ENCODE results near the gene GAMT. TPM values are rescaled to one million over a fixed set of nuclear protein-coding genes. Genes with fewer than 3 reads are reported as not detected.
A peak's percentile ranks its signal among the peaks of the same experiment; 100 is the strongest.

Gene GAMT
- total RNA-seq, 1 donor from 2014 or later, result 214 TPM

DNA sequence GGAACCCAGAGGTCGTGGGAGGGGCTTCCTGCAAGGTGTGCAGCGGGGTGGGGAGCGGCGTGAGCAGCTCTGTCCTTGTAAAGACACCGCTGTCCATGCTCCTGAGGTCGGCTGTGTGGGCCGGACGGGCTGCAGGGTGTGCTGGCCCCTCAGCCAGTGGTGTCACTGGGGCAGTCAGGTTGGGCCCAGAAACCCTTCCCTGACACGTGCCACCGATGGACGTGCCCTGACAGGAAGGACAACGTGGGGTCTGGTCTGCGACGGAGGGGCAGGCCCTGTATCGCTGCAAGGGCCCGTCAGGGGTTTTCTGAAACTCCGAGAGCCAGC is 32.7 kb upstream of the GAMT start:
- no peak for DNase-seq (ENCODE audit: low spot score)
- ATAC-seq, result no peak

GRCh38 chr19:1433119-1434039 is 32.0 kb upstream of the GAMT start:
- no peak for ATAC-seq
- no peak for DNase-seq (ENCODE audit: low spot score)

DNA sequence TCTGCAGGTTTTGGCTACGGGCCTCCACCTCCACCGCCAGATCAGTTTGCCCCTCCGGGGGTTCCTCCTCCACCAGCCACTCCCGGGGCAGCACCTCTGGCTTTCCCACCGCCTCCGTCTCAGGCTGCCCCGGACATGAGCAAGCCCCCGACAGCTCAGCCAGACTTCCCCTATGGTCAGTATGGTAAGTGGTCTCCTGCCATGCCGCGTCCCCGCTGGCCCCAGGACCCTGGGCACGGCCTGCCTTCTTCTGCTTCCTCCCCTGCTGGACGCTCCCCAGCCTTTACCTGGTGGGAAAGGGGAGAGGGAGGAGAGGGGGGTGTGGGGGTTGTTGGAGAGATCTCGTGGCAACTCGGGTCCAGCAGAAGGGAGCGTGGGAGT is 31.2 kb upstream of the GAMT start:
- ATAC-seq (no peak), DNase-seq (ENCODE audit: low spot score) (no peak)

DNA sequence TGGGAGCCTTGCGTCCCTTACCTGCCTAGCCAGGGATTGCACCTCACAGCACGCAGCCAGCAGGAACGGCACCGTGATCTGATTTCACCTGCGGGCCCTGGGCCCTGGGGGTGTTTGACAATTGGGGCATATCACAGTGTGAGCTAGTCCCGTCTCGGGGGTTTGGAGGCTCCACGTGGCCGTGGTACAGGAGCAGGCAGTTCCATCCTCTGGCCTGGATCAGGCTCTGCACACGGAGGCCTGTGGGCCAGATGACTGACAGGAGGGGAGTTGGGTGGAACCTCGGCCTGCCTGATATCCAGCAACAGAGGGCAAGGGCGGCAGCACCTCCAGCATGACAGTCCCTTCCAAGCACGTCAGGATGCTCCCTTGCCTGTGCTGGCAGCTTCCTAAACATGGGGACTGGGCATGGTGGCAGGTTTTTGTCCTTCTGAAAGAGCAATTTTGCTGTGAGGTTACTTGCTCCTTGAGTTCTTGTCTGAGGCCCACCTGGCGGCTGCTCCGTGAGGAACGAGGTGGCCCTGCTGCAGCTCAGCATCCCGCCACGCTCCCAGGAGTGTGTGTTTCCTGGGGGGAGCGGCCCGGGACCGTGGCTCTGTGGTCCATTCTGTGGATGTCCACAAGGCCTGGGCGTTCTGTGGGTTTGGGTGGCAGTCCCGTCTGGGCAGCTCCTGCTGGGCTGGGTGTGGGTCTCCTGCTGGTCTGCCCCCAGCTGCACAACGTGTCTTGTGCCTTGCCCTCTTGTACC is 30.6 kb upstream of the GAMT start:
- ATAC-seq (no peak), DNase-seq (ENCODE audit: low spot score) (no peak)

- no peak for ATAC-seq
- no peak for DNase-seq (ENCODE audit: low spot score)
Measured at GRCh38 chr19:1430246-1430645, 28.9 kb upstream of the GAMT start.

- no peak for DNase-seq (ENCODE audit: low spot score)
- peak; percentile 58 for ATAC-seq
Measured at GRCh38 chr19:1429750-1430149, 28.4 kb upstream of the GAMT start.

DNA sequence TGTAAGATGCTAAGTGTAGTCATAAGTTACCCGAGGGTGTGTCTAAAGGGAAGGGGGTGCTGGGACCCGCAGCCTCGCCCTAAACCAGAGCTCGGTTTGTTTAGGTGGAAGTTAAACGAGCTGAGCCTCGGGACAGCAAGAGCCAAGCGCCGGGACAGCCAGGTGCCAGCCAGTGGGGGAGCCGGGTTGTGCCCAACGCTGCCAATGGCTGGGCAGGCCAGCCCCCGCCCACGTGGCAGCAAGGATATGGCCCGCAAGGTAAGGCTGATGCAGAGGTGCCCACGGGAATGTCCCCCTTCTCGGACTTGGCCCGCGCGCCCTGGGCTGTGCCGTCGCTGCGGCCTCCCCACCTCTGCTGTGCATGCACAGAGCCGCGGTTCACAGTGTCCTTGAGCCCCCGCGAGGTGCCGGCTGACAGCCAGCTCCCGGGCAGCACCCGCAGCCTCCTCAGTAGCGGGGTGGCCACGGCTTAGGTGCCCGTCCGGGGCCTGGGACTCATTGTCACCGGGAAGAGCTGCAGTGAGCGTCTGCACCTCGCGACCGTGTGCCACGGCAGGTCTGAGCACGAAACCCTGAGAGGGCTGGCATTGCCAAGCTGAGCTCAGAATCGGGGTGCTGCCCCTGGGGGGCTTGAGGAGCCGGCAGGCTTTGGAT is 27.5 kb upstream of the GAMT start:
- ATAC-seq, result peak; percentile 4
- DNase-seq (ENCODE audit: low spot score), result no peak

DNA sequence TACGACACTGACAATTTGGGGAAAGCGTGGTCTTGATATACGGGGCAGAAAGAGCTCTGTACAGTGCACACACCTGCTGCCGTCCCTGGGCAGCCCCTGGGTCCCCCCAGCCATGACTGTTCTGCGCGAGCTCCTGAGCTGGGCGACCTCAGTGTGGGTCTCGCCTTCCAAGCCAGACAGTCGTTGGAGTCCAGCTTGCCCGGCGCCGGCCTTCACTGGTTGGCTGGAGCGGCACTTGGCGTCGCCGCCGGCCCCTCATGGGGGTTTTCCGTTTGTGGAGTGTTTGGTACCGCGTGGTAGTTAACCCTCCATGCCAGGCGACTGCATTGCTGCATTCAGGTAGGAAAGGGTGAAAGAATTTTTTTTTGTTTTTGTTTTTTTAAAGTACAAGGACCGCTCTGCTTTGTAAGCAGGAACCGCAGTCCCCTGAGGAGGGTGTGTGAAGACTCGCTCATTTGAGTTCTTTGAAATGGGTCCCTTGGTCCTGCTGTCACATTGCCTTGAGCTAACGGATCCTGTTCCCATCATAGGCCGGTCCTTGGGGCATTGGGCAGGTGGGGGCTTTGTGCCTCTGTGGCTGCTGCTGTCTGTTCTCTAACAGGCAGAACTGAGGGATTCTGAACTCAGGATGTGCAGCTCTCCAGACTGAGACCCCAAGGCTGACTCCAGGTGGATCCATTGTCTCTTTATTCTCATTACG is 26.0 kb upstream of the GAMT start:
- no peak for DNase-seq (ENCODE audit: low spot score)
- ATAC-seq, result no peak

GRCh38 chr19:1426736-1427135 is 25.4 kb upstream of the GAMT start:
- DNase-seq (ENCODE audit: low spot score) (no peak), ATAC-seq (no peak)

GRCh38 chr19:1425902-1426301 is 24.6 kb upstream of the GAMT start:
- DNase-seq (ENCODE audit: low spot score) (no peak), ATAC-seq (no peak)

GRCh38 chr19:1425102-1425837 is 23.9 kb upstream of the GAMT start:
- DNase-seq (ENCODE audit: low spot score) (no peak), ATAC-seq (no peak)

GRCh38 chr19:1424192-1424955 is 23.0 kb upstream of the GAMT start:
- ATAC-seq (peak; percentile 77), DNase-seq (ENCODE audit: low spot score) (peak; percentile 80)

DNA sequence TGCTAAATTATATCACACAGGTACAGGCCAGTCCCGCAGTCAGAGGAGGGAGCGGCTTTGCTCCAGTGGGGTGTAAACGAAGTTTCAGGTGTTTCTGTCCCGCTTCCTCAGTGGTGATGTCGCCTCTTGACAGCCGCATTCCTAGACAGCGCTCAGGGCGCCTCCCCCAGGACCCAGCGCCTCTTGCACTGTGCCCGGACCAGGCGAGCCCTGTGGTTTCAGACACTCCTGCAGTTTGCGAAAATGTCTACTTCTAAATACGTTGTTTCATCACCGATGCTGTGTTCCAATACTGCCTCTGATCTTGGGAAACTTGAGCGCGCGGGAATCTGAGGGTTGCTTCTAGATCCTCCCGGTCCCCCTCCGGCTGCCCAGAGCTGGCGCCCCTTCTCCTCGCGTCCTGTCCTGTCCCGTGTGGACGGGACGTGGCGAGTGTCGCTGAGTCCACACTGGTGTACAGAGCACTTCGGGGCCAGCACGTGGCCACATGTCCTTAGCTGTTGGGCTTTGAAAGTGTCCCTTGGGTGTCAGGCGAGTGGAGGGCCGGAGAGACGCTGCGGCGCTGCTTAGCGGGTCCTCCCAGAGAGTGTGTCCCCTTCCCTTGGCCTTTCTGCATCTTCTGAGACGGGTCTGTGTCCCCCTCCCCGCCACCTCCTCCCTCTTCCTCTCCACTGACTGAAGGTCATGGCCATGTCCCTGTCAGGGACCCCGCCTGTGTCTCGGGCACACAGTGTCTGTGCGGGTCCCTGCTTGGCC is 22.3 kb upstream of the GAMT start:
- peak; percentile 9 for ATAC-seq
- DNase-seq (ENCODE audit: low spot score), result no peak

DNA sequence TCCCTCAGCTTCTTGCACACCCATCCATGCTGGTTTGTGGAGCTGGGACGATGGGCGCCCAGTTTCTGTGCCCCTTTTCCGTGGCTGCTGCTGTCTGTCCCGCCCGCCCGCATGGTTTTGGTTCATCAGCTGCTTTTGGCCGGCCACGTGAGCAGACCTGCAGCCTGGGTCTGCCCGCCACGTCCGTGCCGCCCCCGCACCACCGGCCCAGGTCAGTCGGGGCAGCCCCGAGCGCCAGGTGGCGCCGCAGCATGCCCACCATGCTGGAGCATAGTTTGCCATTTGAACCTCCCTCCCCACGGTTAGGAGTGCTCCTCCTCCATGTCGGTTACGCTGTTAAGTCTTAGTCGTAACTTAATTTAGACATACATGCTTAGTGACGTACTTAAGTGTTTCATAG is 21.6 kb upstream of the GAMT start:
- no peak for DNase-seq (ENCODE audit: low spot score)

GRCh38 chr19:1422360-1422759 is 21.0 kb upstream of the GAMT start:
- no peak for DNase-seq (ENCODE audit: low spot score)

More for the DNA sequence above, 21.6 kb upstream of the GAMT start:
- no peak for ATAC-seq

DNA sequence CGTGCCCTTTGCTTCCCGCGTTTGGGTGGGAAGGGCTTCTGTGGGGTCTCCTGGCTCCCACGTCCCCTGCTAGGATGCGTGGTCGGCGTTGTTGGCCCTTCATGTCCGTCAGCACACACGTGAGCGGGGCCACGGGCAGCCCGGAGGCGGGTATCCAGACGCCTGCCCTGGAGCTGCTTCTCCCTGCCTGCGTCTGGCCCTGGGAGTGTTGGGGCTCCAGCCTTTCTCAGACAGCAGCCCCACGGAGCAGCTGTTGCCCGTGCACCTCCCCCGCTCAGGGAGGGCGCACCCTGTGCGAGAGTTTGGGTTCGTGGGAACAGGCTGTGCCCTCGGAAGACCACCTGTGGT is 20.6 kb upstream of the GAMT start:
- no peak for DNase-seq (ENCODE audit: low spot score)
- ATAC-seq, result no peak

More at GRCh38 chr19:1422360-1422759, 21.0 kb upstream of the GAMT start:
- ATAC-seq, result peak; percentile 23

DNA sequence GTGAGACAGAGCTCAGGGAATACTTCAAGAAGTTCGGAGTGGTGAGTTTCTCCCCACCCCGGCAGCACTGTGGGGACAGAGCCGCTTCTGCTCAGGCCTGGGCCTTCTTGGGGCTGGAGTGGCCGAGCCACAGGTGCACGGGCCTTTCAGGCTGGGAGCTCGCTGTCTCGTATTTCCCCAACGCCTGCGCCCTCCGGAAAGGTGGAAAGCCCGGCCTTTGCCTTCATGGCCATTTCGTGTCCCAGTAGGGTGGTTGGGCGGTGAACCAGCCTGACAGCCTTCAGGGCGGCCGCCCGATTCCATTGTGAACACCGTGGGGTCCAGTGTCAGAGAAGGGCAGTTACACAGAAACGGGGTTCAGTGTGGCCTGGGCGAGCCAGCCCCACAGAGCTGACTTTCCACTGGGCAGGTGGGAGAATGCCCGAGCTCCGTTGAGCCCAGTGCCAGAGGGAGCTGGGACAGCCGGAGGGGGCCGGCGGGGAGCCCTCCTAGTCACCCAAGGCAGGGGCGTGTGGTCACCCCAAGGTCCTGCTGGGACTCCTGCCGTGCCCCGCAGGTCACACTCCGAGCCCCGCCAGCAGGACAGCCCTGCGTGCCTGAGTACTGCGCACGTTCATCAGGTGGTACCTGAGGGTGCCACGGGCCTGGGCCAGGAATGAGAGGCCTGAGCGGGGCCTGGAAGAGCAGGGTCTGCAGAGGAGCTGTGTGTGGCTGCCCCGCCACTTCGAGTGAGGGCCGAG is 20.0 kb upstream of the GAMT start:
- no peak for ATAC-seq
- DNase-seq (ENCODE audit: low spot score), result no peak

GRCh38 chr19:1420590-1420989 is 19.2 kb upstream of the GAMT start:
- no peak for ATAC-seq
- no peak for DNase-seq (ENCODE audit: low spot score)
